Measurements from ENCODE around the gene MARK3. TPM values are rescaled to one million over a fixed set of nuclear protein-coding genes. Genes with fewer than 3 reads are reported as not detected.

Gene MARK3
- total RNA-seq, 2 experiments from 2014 or later, result 76.0 to 84.2 TPM

GRCh38 chr14:103540821-103541708, 155.8 kb downstream of the MARK3 start:
- H3K9me3 Mint-ChIP-seq, result no peaks in the 10 kb centered on the region
- CTCF ChIA-PET, result no interaction called here

GRCh38 chr14:103541709-103542604, 156.7 kb downstream of the MARK3 start:
- Mint-ChIP-seq H3K4me1 (no peaks in the 10 kb centered on the region), H3K36me3 (ENCODE audit: low read depth) (no peaks in the 10 kb centered on the region), H3K27me3 (no peaks in the 10 kb centered on the region), H3K4me3 (no peak overlapping the region), H3K27ac (no peak overlapping the region), H3K9me3 (no peaks in the 10 kb centered on the region)
- DNase-seq, result no peak
- CTCF ChIA-PET, result no interaction called here
- POLR2A ChIA-PET, result interaction anchor here (0.6 to 1.5 kb wide), 3 partner anchors 14 to 335 kb away, joined by 3 read pairs; no protein-coding TSS in a partner anchor

More at GRCh38 chr14:103540821-103541708, 155.8 kb downstream of the MARK3 start:
- Mint-ChIP-seq H3K36me3 (ENCODE audit: low read depth) (no peaks in the 10 kb centered on the region), H3K27ac (no peak overlapping the region), H3K4me1 (no peaks in the 10 kb centered on the region), H3K4me3 (no peak overlapping the region), H3K27me3 (no peaks in the 10 kb centered on the region)
- POLR2A ChIA-PET, result interaction anchor here (1.5 kb wide), 2 partner anchors 13 to 20 kb away, joined by 3 read pairs; no protein-coding TSS in a partner anchor
- no peak for DNase-seq

DNA sequence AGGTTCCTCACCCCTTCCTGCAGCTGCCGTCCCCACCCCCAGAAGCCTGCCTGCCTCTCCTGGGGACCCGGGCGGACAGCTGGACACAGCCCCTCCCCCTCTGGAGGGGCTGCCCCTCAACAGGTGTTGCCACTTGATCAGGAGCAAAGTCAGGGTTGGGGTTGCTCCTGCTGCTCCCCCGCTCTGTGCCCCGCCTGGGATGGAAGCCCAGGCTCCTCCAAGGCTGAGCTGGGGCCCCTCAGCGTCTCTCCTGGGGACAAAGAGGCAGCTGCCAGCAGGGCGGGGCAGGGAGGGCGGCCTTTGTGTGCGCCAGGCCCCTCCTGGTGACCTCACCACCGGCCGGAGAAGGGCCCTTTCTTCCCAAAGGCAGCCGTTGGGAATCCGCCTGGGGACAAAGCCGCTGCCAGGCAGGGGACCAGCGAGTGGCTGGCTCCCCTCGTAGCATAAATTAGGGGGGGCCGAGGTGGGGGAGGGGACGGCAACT, 157.4 kb downstream of the MARK3 start:
- Mint-ChIP-seq H3K27me3 (no peaks in the 10 kb centered on the region), H3K27ac (no peak overlapping the region), H3K4me1 (no peaks in the 10 kb centered on the region), H3K4me3 (no peak overlapping the region), H3K36me3 (ENCODE audit: low read depth) (no peaks in the 10 kb centered on the region), H3K9me3 (no peaks in the 10 kb centered on the region)
- ChIA-PET POLR2A (interaction anchor here (1.5 kb wide), 1 partner anchor 14 kb away, joined by 3 read pairs; no protein-coding TSS in a partner anchor), CTCF (no interaction called here)
- DNase-seq, result no peak

- Mint-ChIP-seq H3K4me3 (no peak overlapping the region), H3K27me3 (no peaks in the 10 kb centered on the region), H3K9me3 (no peaks in the 10 kb centered on the region), H3K36me3 (ENCODE audit: low read depth) (no peaks in the 10 kb centered on the region), H3K4me1 (no peaks in the 10 kb centered on the region), H3K27ac (no peak overlapping the region)
- no peak for DNase-seq
- ChIA-PET POLR2A (no interaction called here), CTCF (no interaction called here)
These were observed 157.9 kb downstream of the MARK3 start for GRCh38 chr14:103543140-103543539.

GRCh38 chr14:103543721-103544387, 158.6 kb downstream of the MARK3 start:
- Mint-ChIP-seq H3K36me3 (ENCODE audit: low read depth) (no peaks in the 10 kb centered on the region), H3K27me3 (no peaks in the 10 kb centered on the region), H3K9me3 (no peaks in the 10 kb centered on the region), H3K27ac (no peak overlapping the region), H3K4me1 (no peaks in the 10 kb centered on the region), H3K4me3 (no peak overlapping the region)
- CTCF ChIA-PET, result no interaction called here
- POLR2A ChIA-PET, result no interaction called here
- no peak for DNase-seq

- Mint-ChIP-seq H3K4me3 (no peak overlapping the region), H3K4me1 (no peaks in the 10 kb centered on the region), H3K9me3 (no peaks in the 10 kb centered on the region), H3K27ac (no peak overlapping the region), H3K27me3 (no peaks in the 10 kb centered on the region), H3K36me3 (ENCODE audit: low read depth) (no peaks in the 10 kb centered on the region)
- ChIA-PET POLR2A (no interaction called here), CTCF (interaction anchor here (1.1 to 3.7 kb wide), 2 partner anchors 18 to 26 kb away, joined by 3 to 25 read pairs; no protein-coding TSS in a partner anchor)
- DNase-seq, result no peak
These were observed 159.4 kb downstream of the MARK3 start for GRCh38 chr14:103544388-103545218.

- no peaks in the 10 kb centered on the region for H3K4me1 Mint-ChIP-seq
- DNase-seq, result no peak
- no peak overlapping the region for H3K27ac Mint-ChIP-seq
- CTCF ChIA-PET, result interaction anchor here (1.1 to 3.7 kb wide), 4 partner anchors 13 to 46 kb away, joined by 3 to 25 read pairs (median 4); no protein-coding TSS in a partner anchor
- no peaks in the 10 kb centered on the region for H3K9me3 Mint-ChIP-seq
- no peak overlapping the region for H3K4me3 Mint-ChIP-seq
- POLR2A ChIA-PET, result interaction anchor here (1.0 to 1.1 kb wide), 2 partner anchors 14 to 26 kb away, joined by 3 read pairs; no protein-coding TSS in a partner anchor
- no peaks in the 10 kb centered on the region for H3K36me3 Mint-ChIP-seq (ENCODE audit: low read depth)
- H3K27me3 Mint-ChIP-seq, result no peaks in the 10 kb centered on the region
These were observed 160.2 kb downstream of the MARK3 start for GRCh38 chr14:103545219-103545914.

DNA sequence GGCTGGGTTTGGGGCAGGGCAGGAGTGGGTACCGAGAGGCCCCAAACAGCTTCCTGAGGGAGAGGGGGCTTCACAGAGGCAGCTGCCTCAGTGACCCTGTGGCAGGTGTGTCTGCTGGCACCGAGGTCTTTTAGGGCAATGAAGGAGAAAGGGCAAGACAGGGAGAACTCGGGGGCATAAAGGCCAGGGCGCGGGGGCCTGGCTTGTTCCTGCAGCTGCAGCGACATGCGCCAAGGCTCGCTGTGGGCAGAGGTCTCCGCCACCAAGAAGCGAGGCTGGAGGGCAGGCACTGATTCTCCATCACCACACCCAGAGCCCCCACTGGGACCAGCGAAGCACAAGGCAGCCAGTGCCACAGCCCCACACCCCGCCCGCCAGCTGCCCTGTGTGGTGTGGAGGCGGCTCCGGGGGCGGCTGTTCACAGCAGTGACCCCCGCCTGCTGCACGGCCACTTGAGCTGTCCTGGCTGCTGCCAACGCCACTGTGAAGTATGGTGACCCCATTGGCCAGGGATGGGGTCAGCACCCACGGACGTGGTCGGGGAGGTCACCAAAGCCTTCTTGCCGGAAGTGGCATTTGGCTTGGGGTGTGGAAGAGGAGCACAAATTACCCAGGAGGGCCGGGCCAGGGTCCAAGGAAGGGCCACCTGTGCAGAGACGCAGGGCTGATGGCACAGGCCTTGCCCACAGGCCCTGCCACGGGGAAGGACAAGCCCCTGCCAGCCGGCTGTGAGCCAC, 160.9 kb downstream of the MARK3 start:
- no peak for DNase-seq
- no peaks in the 10 kb centered on the region for H3K36me3 Mint-ChIP-seq (ENCODE audit: low read depth)
- H3K4me3 Mint-ChIP-seq, result no peak overlapping the region
- ChIA-PET CTCF (interaction anchor here (0.6 to 3.7 kb wide), 5 partner anchors 12 to 46 kb away, joined by 3 to 25 read pairs (median 3); no protein-coding TSS in a partner anchor), POLR2A (interaction anchor here (1.0 to 1.1 kb wide), 2 partner anchors 15 to 27 kb away, joined by 3 read pairs; no protein-coding TSS in a partner anchor)
- H3K9me3 Mint-ChIP-seq, result no peaks in the 10 kb centered on the region
- no peaks in the 10 kb centered on the region for H3K27me3 Mint-ChIP-seq
- no peaks in the 10 kb centered on the region for H3K4me1 Mint-ChIP-seq
- H3K27ac Mint-ChIP-seq, result no peak overlapping the region

GRCh38 chr14:103546652-103547454, 161.6 kb downstream of the MARK3 start:
- no peak overlapping the region for H3K27ac Mint-ChIP-seq
- no peaks in the 10 kb centered on the region for H3K4me1 Mint-ChIP-seq
- peak; percentile 76 for DNase-seq
- H3K36me3 Mint-ChIP-seq (ENCODE audit: low read depth), result no peaks in the 10 kb centered on the region
- no peaks in the 10 kb centered on the region for H3K9me3 Mint-ChIP-seq
- no peak overlapping the region for H3K4me3 Mint-ChIP-seq
- ChIA-PET CTCF (interaction anchor here (0.6 to 3.7 kb wide), 8 partner anchors 10 to 54 kb away, joined by 3 to 25 read pairs (median 4); no protein-coding TSS in a partner anchor), POLR2A (interaction anchor here (1.0 kb wide), 1 partner anchor 15 kb away, joined by 3 read pairs; no protein-coding TSS in a partner anchor)
- H3K27me3 Mint-ChIP-seq, result no peaks in the 10 kb centered on the region

DNA sequence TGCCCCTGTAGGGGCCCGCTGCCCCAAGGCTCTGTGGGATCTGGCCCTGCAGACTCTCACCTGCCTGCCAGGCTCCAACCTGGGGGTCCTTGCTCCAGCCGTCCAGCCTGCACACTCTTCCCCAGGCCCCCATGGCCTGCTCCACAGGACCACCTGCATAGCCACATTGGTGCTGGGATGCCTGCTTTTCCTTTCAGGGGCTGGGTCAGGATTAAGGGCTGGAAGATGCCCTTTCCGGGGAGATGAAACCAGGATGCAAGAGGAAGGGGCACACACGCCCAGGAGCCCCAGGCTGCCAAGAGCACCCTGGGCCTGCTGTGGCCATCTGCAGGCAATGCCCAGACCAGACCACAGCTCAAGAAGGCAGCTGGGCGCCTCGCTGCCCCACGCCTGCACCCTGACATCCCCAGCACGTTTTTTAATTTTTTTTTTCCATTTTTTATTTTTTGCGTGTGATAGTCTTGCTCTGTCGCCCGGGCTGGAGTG, 162.3 kb downstream of the MARK3 start:
- DNase-seq, result no peak
- POLR2A ChIA-PET, result no interaction called here
- Mint-ChIP-seq H3K36me3 (ENCODE audit: low read depth) (no peaks in the 10 kb centered on the region), H3K27me3 (no peaks in the 10 kb centered on the region), H3K4me1 (no peaks in the 10 kb centered on the region), H3K9me3 (no peaks in the 10 kb centered on the region), H3K27ac (no peak overlapping the region), H3K4me3 (no peak overlapping the region)
- CTCF ChIA-PET, result interaction anchor here (0.6 to 3.7 kb wide), 6 partner anchors 9 to 55 kb away, joined by 4 to 25 read pairs (median 5); no protein-coding TSS in a partner anchor

Measured in activated CD4-positive, alpha-beta memory T cell treated with anti-CD3 and anti-CD28 coated beads, Interleukin-2, amount 10 ng/mL, durations not matched to agents 7 days and 5 days (primary cell).